Uterus (tissue), 4 donors: ENCODE results near the gene RPUSD2. TPM values are rescaled to one million over a fixed set of nuclear protein-coding genes. Genes with fewer than 3 reads are reported as not detected.

Experiments
- DNase-seq, 2 donors: peaks; one replicate each; pipeline ENCODE4 v3.0.0-alpha.2; 2019 to 2020
- H3K27ac ChIP-seq, 2 donors: fragments of 200-600 bp; sonication (generic); 1 replicate in 1 of 2; 2 replicates in 1 of 2; pipeline ENCODE4 v1.5.1; 2016 to 2018
- H3K27me3 ChIP-seq, 2 donors: fragments of 200-600 bp; sonication (generic); one replicate each; pipeline ENCODE4 v1.5.1; 2018 to 2019; ENCODE audit warnings: control low read depth in 1 of 2
- H3K36me3 ChIP-seq, 2 donors: fragments of 200-600 bp; sonication (generic); one replicate each; pipeline ENCODE4 v1.5.1; 2019; ENCODE audit warnings: control low read depth in 1 of 2
- H3K4me1 ChIP-seq, 2 donors: fragments of 200-600 bp; sonication (generic); one replicate each; pipeline ENCODE4 v1.5.1; 2018 to 2019; ENCODE audit warnings: control low read depth in 1 of 2
- H3K4me3 ChIP-seq, 2 donors: fragments of 200-600 bp; sonication (generic); 1 replicate in 1 of 2; 2 replicates in 1 of 2; pipeline ENCODE4 v1.5.1; 2018 to 2019; ENCODE audit warnings: mild to moderate bottlenecking in 1 of 2
- H3K9me3 ChIP-seq, 2 donors: fragments of 200-600 bp; sonication (generic); one replicate each; pipeline ENCODE4 v1.5.1; 2019; ENCODE audit warnings: control low read depth in 1 of 2
- CTCF ChIP-seq, 4 experiments: fragments of 200-600 bp in 2 of 4; fragments of 450-650 bp in 2 of 4; sonication (generic) in 2 of 4; IDR thresholded peaks; one replicate each; pipeline ENCODE4 v1.5.1; 2016 to 2019; ENCODE audit warnings: antibody characterized with exemption in 4 of 4, mild to moderate bottlenecking in 2 of 4, moderate library complexity in 1 of 4
- POLR2A ChIP-seq, 2 donors: fragments of 450-650 bp; IDR thresholded peaks; one replicate each; pipeline ENCODE4 v1.6.1; 2016; ENCODE audit warnings: antibody characterized with exemption in 2 of 2, mild to moderate bottlenecking in 1 of 2, moderate library complexity in 1 of 2
- intact Hi-C: fragments of 100-400 bp; cut with DNase I; formaldehyde crosslinking; loops from one replicate; pipeline ENCODE4 v1.15.1; 2023; ENCODE audit warnings: low total_unique reads
- total RNA-seq, 4 donors: library from RNA; depleted of rRNA in 3 of 4; stranded (reverse); fragments of >200 nt in 3 of 4; gene quantifications; one replicate each; pipeline versions ENCODE4 v1.1.0 to v1.2.4, GENCODE V29; 2014 to 2023
- donor health status: DM: yes; HTN: yes; CAD: no.

Gene RPUSD2
- total RNA-seq: 10 to 100 TPM in 1 of 4 donors, 1 to 10 TPM in 1, under 1 TPM in 2; 0.29 to 18.6 (median 5.0) TPM

GRCh38 chr15:40569129-40569953 is at the start of gene RPUSD2:
RPUSD2 (plus strand) TSS chr15:40569299; CDS start chr15:40569338, 39 bp downstream.
- intact Hi-C loops: no loop called here
- Histone ChIP-seq H3K4me1 (peaks cover 0 to 4% of the 10 kb centered on the region in 2 donors), H3K36me3 (no peaks in the 10 kb centered on the region), H3K9me3 (no peaks in the 10 kb centered on the region), H3K27ac (peak within 1 kb of the TSS; percentile 55 to 83), H3K4me3 (peak within 1 kb of the TSS; percentile 69 to 81), H3K27me3 (no peaks in the 10 kb centered on the region)
- DNase-seq: peak; percentile 91 to 93
- TF ChIP-seq POLR2A (IDR thresholded peaks at IDR 0.05) (peak; percentile 36 to 76), CTCF (IDR thresholded peaks at IDR 0.05) (peak in 1 of 4 experiments; percentile 3)

GRCh38 chr15:40523611-40524010 is 45.5 kb upstream of the RPUSD2 start:
- Histone ChIP-seq H3K9me3 (no peaks in the 10 kb centered on the region), H3K27me3 (no peaks in the 10 kb centered on the region), H3K4me3 (no peak overlapping the region), H3K27ac (no peak overlapping the region), H3K36me3 (no peaks in the 10 kb centered on the region), H3K4me1 (no peaks in the 10 kb centered on the region)
- DNase-seq: no peak
- intact Hi-C loops: no loop called here
- TF ChIP-seq CTCF (IDR thresholded peaks at IDR 0.05): no peak

GRCh38 chr15:40525855-40526254 is 43.2 kb upstream of the RPUSD2 start:
- Histone ChIP-seq H3K36me3 (no peaks in the 10 kb centered on the region), H3K4me3 (no peak overlapping the region), H3K27me3 (no peaks in the 10 kb centered on the region), H3K27ac (no peak overlapping the region), H3K4me1 (no peaks in the 10 kb centered on the region), H3K9me3 (no peaks in the 10 kb centered on the region)
- no peak for DNase-seq
- intact Hi-C loops: no loop called here
- TF ChIP-seq POLR2A (IDR thresholded peaks at IDR 0.05) (no peak), CTCF (IDR thresholded peaks at IDR 0.05) (no peak)

- Histone ChIP-seq H3K27ac (no peak overlapping the region), H3K4me3 (no peak overlapping the region), H3K4me1 (no peaks in the 10 kb centered on the region), H3K36me3 (no peaks in the 10 kb centered on the region), H3K27me3 (no peaks in the 10 kb centered on the region), H3K9me3 (no peaks in the 10 kb centered on the region)
- no peak for DNase-seq
- no peak for TF ChIP-seq CTCF (IDR thresholded peaks at IDR 0.05)
- no peak for TF ChIP-seq POLR2A (IDR thresholded peaks at IDR 0.05)
- intact Hi-C loops: no loop called here
Measured at GRCh38 chr15:40528801-40529200, 40.3 kb upstream of the RPUSD2 start.

- H3K9me3 ChIP-seq: no peaks in the 10 kb centered on the region
- no peak overlapping the region for H3K4me3 ChIP-seq
- no peaks in the 10 kb centered on the region for H3K4me1 ChIP-seq
- intact Hi-C loops: no loop called here
- H3K27ac ChIP-seq: no peak overlapping the region
- TF ChIP-seq CTCF (IDR thresholded peaks at IDR 0.05) (no peak), POLR2A (IDR thresholded peaks at IDR 0.05) (no peak)
- no peaks in the 10 kb centered on the region for H3K36me3 ChIP-seq
- no peak for DNase-seq
- H3K27me3 ChIP-seq: no peaks in the 10 kb centered on the region
Measured at GRCh38 chr15:40533763-40534364, 35.2 kb upstream of the RPUSD2 start.
